Psoas muscle (tissue), 8 donors: Measurements from ENCODE around the gene GALNT10. TPM values are rescaled to one million over a fixed set of nuclear protein-coding genes. Genes with fewer than 3 reads are reported as not detected.

Experiments
- ATAC-seq, 4 donors: fragments of 200-7000 bp; cut with Tn5 transposase; one replicate each; pipeline ENCODE4 v1.9.1; 2020; ENCODE audit warnings: moderate library complexity in 3 of 4, mild to moderate bottlenecking in 2 of 4
- DNase-seq, 2 donors: peaks; one replicate each; pipeline ENCODE4 v3.0.0-alpha.2; 2020
- H3K27ac ChIP-seq: fragments of 200-600 bp; one replicate; pipeline ENCODE4 v1.8.0; 2022
- H3K27me3 ChIP-seq, 3 donors: fragments of 200-600 bp in 1 of 3; one replicate each; pipeline versions ENCODE4 v1.6.1 to v1.8.0; 2013 to 2022; ENCODE audit warnings: low read length in 2 of 3, mild to moderate bottlenecking in 2 of 3, moderate library complexity in 1 of 3; ENCODE audit not compliant: insufficient read depth in 3 of 3
- H3K36me3 ChIP-seq, 2 donors: fragments of 200-600 bp in 1 of 2; one replicate each; pipeline versions ENCODE4 v1.6.1 to v1.8.0; 2013 to 2022; ENCODE audit warnings: low read depth in 1 of 2, mild to moderate bottlenecking in 1 of 2, moderate library complexity in 1 of 2; ENCODE audit not compliant: insufficient read depth in 1 of 2
- H3K4me1 ChIP-seq: fragments of 200-600 bp; one replicate; pipeline ENCODE4 v1.8.0; 2022
- H3K4me3 ChIP-seq: fragments of 200-600 bp; one replicate; pipeline ENCODE4 v1.8.0; 2022; ENCODE audit warnings: mild to moderate bottlenecking
- H3K9me3 ChIP-seq: fragments of 200-600 bp; one replicate; pipeline ENCODE4 v1.8.0; 2022
- WGBS, 3 donors: extraction: QIAGEN DNeasy Blood & Tissue Kit; methylation state at CpG; one replicate each; pipeline versions ENCODE4 v1.1.6 to v1.1.7; 2013; 5-methylcytosine and 5-hydroxymethylcytosine counted together
- intact Hi-C, 2 donors: fragments of 100-400 bp; cut with DNase I; formaldehyde crosslinking; loops; one replicate each; pipeline versions ENCODE4 v1.11.0 to v1.14.2; 2022
- polyA plus RNA-seq, 3 donors: library from polyadenylated mRNA; stranded (reverse); fragments of 200-250 nt; gene quantifications; one replicate each; pipeline ENCODE4 v1.2.3, GENCODE V29; 2013
- total RNA-seq, 4 donors: library from RNA; stranded (reverse); fragmentation: NEBNext Ultra II Directional in 2 of 4; extraction: Animal tissue kit (Norgen Biotek cat#: 25700) in 2 of 4; gene quantifications; one replicate each; pipeline versions ENCODE4 v1.2.1 to v1.2.4, GENCODE V29; 2021 to 2023
- TF ChIP-seq, protein P1 (sequence below): fragments of 200-600 bp; IDR thresholded peaks from one replicate; pipeline ENCODE4 v1.8.0; 2022; ENCODE audit warnings: antibody characterized with exemption
- donor health status: healthy with polysubstance abuse.
- donor health status: DM: no; HTN: no; CAD: no; lungs with moderate emphysema.
- donor health status: Bipolar disorder and iron deficiency.
- donor health status: healthy.
- donor health status: DM: yes; HTN: yes; CAD: no.
- donor health status: DM: no; HTN: no; CAD: no.
- donor health status: DM: no; HTN: no; CAD: no.
- donor health status: DM: yes; HTN: yes; CAD: no.

GALNT10 gene
- total and polyA plus RNA-seq, 7 donors = 4.2 to 9.9 (median 6.8) TPM

DNA sequence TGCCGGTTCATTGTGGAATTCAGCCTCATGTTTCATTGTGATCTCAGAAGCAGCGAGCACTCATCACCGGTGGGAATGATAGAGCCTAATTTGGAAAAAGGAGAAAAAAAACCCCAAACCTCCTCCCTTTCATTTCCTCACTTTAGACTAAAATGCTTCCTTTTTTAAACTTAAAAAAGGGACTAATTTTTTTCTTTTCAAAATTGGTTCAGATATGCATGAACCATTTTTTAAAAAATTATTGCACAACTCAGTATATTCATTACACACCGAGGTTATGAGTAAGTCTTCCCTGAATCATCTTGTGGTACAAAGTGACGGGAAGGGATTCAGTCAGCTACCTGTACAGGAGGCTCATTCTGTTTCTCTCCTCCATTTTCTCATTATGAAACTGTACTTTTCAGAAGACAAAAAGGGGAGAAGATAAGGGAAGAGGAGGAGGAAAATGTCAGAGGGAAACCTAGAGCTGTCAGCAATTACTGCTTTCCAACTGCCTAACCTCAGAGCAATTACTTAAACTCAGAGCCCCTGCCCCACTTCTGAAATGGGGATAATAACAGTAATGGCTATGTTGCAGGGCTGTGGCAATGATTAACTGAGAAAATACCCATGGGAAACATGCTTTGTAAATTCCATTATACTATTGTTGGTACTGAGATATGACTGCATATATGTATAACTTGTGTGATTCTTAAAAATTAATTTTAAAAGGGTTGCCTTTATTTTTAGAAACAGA lies 24.0 kb downstream of the GALNT10 start:
- Histone ChIP-seq H3K36me3 (peaks cover 0 to 3% of the 10 kb centered on the region in 2 donors), H3K9me3 (no peaks in the 10 kb centered on the region), H3K4me3 (no peak overlapping the region), H3K27me3 (no peaks in the 10 kb centered on the region), H3K27ac (no peak overlapping the region), H3K4me1 (peaks cover 4% of the 10 kb centered on the region)
- no peak for DNase-seq
- TF ChIP-seq, protein P1, sequence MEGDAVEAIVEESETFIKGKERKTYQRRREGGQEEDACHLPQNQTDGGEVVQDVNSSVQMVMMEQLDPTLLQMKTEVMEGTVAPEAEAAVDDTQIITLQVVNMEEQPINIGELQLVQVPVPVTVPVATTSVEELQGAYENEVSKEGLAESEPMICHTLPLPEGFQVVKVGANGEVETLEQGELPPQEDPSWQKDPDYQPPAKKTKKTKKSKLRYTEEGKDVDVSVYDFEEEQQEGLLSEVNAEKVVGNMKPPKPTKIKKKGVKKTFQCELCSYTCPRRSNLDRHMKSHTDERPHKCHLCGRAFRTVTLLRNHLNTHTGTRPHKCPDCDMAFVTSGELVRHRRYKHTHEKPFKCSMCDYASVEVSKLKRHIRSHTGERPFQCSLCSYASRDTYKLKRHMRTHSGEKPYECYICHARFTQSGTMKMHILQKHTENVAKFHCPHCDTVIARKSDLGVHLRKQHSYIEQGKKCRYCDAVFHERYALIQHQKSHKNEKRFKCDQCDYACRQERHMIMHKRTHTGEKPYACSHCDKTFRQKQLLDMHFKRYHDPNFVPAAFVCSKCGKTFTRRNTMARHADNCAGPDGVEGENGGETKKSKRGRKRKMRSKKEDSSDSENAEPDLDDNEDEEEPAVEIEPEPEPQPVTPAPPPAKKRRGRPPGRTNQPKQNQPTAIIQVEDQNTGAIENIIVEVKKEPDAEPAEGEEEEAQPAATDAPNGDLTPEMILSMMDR = no peak
- intact Hi-C loops = no loop called here
- WGBS, 3 donors = 65 to 69% (median 66%) methylated on average over 5 of the region's 5 CpGs
- peak in 1 of 4 donors; percentile 56 for ATAC-seq

DNA sequence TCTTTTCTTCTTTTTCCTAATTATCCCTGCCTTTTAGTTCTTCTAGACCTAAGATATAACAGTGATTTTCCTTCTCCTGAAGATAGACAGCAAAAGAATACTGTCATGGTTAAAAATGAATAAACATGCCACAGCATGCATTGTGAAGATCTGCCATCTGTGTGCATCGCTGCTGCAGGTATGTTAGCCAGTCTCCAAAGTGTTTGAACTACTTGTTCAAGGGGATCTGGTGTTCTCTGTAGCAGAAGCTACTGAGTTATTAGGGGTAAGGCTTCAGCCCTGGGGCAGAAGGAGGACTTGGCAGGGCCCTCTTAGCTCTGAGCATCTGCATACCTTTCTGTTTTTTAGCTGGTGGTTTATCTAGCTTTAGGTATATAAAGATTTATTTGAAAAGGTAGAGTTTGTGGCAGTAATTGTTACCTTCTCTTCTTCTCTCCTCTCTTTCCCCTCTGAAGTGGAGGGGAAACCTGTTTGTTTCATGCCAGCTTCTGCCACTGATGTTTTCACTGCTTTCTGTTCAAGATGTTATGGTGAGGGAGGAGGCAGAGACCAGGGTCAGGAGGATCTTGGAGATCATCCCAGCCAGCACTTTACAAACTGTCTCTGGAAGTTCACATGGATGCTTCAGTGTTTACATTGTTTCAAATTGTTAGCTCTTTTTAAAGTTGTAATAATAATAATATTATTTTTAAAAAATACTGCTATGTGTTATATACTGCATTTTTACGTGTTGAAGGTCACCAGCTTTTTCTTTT lies 25.2 kb downstream of the GALNT10 start:
- H3K36me3 ChIP-seq = peaks cover 0 to 3% of the 10 kb centered on the region in 2 donors
- ATAC-seq (no peak), DNase-seq (no peak)
- no peak overlapping the region for H3K27ac ChIP-seq
- H3K4me1 ChIP-seq = peaks cover 4% of the 10 kb centered on the region
- WGBS, 3 donors = 94 to 96% (median 96%) methylated on average over 2 of the region's 2 CpGs
- TF ChIP-seq, protein P1 = no peak
- no peaks in the 10 kb centered on the region for H3K27me3 ChIP-seq
- no peaks in the 10 kb centered on the region for H3K9me3 ChIP-seq
- no peak overlapping the region for H3K4me3 ChIP-seq
- intact Hi-C loops = no loop called here

DNA sequence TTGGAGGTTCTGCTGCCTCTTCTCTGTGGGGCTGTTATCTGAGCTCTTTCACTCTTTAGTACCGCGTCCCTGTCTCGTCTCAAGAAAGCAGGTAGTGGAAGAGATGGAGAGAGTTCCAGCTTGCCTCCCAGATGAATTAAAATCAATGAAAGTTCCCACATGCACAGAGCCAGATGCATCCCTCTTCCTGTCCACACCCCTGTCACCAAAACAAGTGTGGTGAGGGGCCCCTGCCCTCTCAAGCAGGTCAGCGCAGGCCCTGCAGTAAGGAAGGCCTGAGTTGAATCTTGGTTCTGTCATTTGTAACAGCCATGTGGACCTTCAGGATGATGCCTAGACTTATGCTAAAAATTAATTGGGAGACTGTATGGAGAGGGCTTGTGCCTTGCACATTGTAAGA lies 26.9 kb downstream of the GALNT10 start:
- H3K36me3 ChIP-seq = peaks cover 0 to 3% of the 10 kb centered on the region in 2 donors
- no peak overlapping the region for H3K27ac ChIP-seq
- TF ChIP-seq, protein P1 = no peak
- ATAC-seq = no peak
- no peaks in the 10 kb centered on the region for H3K9me3 ChIP-seq
- no peak overlapping the region for H3K4me3 ChIP-seq
- no peak for DNase-seq
- H3K27me3 ChIP-seq = no peaks in the 10 kb centered on the region
- H3K4me1 ChIP-seq = peaks cover 4% of the 10 kb centered on the region
- WGBS, 3 donors = 92 to 97% (median 96%) methylated on average over 4 of the region's 4 CpGs
- intact Hi-C loops = no loop called here

DNA sequence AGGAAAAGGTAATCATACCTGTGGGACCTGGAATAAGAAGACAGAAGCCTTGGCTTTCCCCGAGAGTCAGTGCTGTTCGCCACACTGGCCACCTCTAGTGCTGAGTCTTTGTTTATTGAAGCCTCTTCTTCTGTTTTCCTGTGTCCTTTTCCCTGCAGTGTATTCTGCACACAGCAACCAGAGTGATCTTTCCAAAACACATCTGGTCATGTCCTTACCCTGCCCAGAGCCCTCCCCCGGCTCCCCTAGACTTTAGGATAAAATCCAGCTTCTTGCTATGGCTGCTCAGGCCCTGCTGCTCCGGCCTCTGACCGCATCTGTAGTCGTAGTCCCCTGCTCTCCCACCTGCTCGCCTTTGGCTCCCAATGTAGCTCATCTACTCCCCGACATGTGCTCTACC lies 28.3 kb downstream of the GALNT10 start:
- no peaks in the 10 kb centered on the region for H3K27me3 ChIP-seq
- intact Hi-C loops = no loop called here
- no peak overlapping the region for H3K27ac ChIP-seq
- DNase-seq (no peak), ATAC-seq (no peak)
- 86 to 90% (median 90%) methylated on average over 8 of the region's 8 CpGs for WGBS, 3 donors
- H3K9me3 ChIP-seq = no peaks in the 10 kb centered on the region
- H3K4me1 ChIP-seq = peaks cover under 1% of the 10 kb centered on the region
- H3K36me3 ChIP-seq = peaks cover 0 to 3% of the 10 kb centered on the region in 2 donors
- TF ChIP-seq, protein P1 = no peak
- no peak overlapping the region for H3K4me3 ChIP-seq
